ENCODE data around the gene DCUN1D2.
A peak's percentile ranks its signal among the peaks of the same experiment; 100 is the strongest.
"Not testable (repeated sequence)": the region's sequence is repeated elsewhere in the genome, so short reads cannot be mapped to it uniquely, and the experiment has no call there.

Gene DCUN1D2

DNA sequence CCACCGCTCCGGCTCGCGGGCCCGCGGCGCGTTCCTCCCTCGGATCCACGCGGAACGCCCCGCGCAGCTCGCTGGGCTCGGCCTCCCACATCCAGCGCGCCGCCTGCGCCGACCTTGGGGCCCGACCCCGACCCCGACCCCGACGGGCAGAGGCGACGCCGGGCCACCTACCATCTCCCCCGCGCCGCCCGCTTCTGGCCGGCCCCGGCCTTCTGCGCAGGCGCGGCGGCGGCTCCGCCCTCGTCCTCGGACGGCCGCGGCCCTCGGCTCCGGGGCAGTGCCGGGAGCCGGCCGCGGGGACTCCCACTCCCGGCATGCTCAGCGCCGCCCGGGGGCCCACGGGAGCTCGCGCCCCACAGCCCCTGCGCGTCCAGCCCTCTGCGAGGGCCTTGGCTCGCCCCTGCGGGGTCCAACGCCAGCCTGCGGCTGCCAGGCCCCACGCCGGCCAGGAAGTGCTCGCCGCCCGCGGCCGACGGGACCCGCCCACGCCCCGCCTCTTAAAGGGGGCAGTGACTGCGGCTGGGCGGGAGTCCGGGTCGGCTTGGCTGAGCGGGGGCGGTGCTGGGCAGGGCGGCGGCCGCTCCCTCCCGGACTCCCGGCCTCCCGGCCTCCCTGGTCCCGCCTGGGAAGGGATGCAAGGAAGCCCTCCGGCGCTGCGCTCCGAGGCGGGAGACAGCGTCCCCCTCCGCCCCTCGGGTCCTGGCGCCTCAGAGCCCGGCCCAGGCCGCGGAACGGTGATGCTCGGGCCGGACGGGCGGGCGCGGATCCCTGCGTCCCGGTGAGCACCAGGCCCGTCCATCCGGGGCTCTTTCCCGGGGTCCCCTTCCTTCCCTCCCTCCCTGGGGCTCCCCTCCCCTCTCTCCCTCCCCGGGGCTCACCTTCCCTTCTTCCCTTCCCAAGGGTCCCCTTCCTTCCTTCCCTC lies at the start of gene DCUN1D2:
TSS of gene DCUN1D2 (minus strand) at position 216 of the 922 bp plus-strand sequence. CDS start at position 174, 42 bp downstream.
- DNase-seq = peak; percentile 84 to 89

DNA sequence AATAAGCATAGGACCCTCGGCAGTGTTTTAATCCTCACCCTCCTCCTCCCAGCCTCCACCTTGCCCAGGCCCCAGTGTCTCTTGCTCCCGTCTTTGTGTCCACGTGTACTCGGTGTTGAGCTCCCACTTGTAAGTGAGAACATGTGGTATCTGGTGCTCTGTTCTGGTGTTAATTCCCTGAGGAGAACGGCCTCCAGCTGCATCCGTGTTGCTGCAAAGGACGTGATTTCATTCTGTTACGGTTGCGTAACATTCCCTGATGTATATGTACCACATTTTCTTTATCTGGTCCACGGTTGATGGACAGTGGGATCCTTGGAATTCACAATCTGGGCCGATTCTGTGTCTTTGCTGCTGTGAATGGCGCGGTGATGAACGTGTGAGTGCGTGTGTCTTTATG lies 49.3 kb upstream of the DCUN1D2 start:
- DNase-seq = no peak

DNA sequence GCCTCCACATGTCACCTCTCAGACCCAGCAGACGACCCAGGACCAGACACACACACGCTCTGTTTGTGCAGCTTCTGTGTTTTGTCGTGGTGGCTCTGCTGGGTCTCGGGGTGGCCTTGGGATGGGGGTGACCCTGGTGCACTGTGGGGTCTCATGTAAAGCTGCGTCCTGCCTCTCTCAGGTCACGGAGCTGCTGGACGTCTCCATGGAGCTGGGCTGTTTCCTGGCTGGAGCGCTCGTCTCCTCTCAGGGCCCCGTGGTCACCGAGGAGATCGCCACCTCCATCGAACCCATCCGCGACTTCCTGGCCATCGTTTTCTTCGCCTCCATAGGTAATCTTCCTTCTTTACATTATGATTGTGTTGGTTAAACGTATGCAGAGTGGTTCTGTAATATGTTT lies 48.7 kb upstream of the DCUN1D2 start:
- no peak for DNase-seq

DNA sequence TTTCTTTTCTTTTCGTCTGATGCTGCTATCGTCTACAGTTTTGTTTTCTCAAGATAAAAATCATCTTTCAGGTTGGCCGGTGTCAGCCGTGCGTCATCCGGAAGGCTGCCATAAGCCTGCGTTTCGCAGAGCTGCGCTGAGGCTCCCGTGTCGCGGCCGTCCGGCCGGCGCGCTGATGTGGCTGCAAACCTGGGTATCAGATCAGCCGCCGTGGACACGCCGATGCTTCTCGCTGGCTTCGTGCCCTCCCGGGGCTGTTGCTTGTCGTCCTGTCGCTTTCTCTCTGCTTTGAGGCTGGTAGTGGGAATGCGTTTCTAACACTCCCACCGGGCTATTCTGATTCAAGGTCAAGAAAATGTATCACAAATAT lies 48.2 kb upstream of the DCUN1D2 start:
- DNase-seq = no peak

DNA sequence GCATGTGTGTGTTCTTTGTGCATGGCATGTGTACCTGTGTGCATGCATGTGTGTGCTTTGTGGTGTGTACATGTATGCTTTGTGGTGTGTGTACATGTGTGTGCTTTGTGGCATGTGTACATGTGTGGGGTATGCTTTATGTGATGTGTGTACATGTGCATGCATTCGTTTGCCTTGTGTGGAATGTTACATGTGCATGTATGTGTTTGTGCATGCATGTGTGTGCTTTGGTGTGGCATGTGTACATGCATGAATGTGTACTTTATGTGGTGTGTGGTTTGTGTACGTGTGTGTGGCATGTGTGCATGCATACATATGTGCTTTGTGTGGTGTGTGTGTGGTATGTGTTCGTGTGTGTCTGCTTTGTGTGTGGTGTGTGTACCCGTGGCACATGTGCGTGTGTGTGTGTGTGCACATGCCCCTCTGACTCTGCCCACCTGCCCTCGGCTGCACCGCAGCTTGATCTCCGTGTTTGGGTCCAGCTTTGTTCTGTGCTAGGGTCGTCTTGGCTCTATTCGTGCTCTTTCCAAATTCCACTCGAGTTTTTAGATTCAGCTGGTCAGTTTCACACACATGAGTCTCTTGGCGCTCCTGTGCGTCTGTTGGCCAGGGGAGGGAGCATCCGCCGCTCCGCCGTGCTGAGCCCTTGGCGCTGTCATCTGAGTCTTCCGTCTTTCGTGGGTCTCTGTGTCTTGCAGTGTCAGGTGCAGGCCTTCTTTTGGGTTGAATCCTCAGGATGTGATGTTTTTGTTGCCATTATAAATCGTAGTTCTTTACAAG lies 47.6 kb upstream of the DCUN1D2 start:
- DNase-seq = no peak

DNA sequence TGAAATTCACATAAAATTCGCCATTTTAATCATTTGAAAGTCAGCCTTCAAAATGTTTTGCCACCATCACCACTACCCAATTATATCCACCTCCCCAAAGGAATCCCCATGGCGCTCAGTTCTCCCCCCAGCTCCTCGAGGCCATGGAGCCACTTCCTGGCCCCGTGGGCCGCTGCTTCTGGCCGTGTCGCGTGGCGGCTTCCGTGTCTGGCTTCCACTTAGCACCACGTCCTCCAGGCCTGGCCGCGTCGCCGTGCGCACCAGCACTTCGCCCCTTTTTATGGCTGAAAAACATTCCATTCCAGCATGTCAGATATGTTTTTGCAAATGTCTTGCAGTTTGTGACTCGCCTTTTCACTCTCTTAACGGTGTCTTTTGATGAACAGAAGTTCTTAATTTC lies 46.7 kb upstream of the DCUN1D2 start:
- no peak for DNase-seq

DNA sequence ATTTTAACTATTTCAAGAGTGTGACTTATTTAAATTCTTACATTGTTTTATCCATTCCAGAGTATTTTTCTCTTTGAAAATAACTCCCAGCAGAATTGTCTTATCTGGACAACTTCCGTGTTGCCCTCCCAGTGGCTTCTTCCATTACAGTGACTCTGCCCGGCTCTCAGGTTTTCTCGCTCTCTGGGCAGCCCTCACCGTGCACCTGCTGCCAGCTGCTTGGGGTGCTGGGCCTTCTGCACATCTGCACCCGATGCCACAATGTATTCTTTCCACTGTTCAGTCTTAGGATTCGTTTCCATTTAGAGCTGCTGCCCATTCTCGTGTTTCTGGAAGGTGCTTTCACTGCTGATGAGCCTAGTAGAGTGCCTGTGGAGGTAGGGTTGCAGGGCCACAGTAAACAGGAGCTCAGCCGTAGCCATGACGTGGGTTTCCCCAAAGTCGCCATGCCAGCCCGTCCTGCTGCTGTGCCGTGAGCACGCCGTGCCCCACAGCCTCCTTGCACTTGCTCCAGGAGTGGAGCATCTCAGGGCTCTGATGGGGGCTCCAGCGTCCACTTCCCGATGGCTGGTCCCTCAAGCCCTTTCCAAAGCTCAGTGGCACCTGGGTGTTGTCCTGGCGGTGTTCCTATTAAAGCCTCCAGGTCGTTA lies 46.1 kb upstream of the DCUN1D2 start:
- DNase-seq = no peak

DNA sequence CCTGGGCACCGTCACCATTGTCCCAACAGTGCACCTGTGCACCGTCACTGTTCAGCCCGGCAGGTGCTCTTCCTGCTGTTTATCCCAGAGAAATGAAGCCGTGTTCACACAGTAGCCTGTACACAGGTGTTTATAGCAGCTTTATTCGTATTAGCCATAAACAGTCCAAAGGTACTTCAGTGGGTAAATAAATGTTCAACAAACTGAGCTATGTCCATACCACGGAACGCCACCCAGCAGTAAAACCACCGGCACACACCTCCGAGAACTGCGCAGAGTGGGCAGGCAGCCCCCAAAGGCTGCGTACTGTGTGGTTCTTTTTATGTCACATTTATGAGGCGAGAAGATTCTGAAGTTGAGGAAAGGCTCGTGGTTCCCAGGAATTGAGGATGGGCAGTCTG lies 44.9 kb upstream of the DCUN1D2 start:
- DNase-seq = no peak

DNA sequence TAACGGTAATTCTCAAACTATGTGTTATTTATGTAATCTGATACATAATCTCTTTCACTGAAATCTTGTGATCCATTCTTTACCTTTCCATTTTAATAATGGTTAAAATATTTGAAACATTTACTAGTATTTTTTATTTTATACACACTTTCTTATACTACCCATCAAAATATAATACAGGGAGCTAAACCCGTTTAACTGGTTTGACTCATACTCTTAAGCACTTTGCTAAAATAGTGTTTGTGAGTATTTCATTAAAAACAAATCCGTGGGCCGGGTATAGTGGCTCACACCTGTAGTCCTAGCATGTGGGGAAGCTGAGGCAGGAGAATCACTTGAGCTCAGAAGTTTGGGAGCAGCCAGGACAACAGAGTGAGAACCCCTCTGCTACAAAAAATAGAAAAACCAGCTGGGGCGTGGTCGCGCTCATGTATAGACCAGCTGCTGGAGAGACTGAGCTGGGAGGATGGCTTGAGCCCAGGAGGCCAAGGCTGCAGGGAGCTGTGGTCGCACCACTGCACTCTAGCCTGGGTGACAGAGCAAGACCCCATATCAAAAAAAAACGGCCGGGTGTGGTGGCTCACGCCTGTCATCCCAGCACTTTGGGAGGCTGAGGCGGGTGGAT lies 43.8 kb upstream of the DCUN1D2 start:
- no peak for DNase-seq

DNA sequence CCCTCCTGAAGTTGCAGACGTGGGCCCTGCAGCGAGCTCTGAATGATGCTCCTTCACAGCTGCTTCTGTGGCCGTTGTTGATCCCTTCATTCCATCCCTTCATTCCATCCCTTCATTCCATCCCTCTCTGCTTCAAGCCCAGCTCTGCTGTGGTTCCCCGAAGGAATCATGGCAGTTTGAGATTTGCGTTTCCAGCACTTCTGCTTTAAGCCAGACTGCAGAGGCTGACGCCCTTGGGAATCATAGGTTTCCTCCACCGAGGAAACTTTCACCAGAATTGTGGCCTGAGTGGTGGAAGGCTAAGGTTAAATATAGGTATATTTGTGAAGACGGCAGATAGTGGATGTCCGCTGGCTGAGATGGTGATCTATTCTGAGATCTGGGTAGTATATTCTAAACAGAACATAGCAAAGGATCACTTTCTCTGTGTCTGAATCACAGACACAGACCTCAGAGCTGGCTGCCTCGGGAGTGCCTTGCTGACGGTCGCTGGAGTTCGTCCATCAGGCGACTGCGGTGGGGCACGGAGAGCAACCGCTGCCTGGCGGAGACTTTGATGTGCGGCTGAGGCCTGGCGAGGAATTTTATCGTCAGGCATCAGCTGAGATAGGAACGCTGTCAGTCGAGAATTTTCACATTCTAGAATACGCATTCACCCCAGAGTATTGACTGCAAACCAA lies 42.8 kb upstream of the DCUN1D2 start:
- DNase-seq = no peak

DNA sequence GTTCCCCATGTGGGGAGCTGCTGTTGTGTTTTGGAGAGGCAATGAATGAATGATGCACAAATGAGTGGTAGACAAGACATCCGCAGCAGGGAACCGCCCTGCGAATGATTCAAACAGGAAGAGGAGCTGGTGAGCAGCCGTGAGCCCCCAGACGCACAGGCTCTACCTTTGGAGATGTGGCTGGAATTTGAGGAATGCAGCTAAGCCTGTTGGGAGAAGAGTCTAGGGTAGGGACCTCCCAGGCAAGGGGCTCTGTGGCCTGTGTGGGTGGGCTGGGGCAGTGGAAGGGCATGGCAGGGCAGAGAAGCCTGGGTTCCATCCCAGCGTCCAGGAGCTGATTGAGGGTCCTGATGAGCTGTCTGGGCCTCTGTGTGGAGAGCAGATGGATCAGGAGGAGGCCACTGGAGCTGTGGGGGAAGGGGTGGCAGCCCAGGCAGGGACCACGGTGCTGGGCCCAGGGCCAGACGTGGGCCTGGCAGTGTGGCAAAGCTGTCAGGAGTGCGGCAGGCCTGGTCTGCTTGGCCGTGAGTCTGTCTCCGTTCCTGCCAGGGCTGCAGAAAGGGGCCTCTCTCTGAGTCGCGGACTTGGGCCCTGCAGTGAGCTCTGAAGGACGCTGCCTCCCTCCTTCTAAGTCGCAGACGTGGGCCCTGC lies 41.8 kb upstream of the DCUN1D2 start:
- no peak for DNase-seq

DNA sequence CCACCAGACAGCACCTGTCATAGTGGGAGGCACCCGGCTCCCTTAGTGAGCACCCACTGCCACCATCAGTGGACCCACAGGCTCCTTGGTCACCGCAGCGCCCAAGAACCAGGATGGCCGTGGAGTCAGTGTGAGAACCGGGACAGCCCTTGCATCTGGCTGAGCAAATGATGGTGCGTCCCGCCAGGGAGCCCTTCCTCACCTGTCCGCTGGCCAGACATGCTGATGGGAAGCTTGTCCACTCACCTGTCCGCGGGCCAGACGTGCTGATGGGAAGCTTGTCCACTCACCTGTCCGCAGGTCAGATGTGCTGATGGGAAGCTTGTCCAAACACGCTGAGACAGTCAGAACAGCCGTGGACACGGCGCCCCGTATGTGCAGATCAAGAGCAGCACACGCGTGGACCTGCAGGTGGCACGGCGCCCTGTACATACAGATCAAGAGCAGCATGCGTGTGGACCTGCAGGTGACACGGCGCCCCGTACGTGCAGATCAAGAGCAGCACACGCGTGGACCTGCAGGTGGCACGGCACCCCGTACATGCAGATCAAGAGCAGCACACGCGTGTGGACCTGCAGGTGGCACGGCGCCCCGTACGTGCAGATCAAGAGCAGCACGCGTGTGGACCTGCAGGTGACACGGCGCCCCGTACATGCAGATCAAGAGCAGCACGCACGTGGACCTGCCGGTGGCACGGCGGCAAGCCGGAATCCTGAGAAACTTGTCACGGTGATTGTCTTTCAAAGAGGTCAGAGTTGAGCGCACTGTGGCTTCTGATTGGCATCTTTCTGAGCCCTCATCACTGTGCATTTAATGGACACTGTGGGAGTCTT lies 40.7 kb upstream of the DCUN1D2 start:
- no peak for DNase-seq

DNA sequence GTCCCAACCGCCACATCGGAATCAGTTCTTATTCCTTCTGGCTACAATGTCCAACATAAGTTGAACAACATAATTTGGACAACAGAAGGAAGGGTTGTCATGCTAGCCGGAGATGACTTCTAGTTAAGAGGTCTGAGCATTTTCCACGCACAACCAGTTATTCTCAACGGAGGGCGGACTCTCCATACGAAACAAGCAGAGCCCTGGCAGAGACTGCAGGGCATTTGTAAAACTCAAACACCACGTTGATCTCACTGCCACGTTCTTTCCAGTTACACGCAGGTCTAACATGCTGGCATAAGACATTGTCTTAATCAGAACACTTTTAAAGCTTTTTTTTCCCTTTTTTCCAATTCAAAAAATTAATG lies 38.3 kb upstream of the DCUN1D2 start:
- no peak for DNase-seq

DNA sequence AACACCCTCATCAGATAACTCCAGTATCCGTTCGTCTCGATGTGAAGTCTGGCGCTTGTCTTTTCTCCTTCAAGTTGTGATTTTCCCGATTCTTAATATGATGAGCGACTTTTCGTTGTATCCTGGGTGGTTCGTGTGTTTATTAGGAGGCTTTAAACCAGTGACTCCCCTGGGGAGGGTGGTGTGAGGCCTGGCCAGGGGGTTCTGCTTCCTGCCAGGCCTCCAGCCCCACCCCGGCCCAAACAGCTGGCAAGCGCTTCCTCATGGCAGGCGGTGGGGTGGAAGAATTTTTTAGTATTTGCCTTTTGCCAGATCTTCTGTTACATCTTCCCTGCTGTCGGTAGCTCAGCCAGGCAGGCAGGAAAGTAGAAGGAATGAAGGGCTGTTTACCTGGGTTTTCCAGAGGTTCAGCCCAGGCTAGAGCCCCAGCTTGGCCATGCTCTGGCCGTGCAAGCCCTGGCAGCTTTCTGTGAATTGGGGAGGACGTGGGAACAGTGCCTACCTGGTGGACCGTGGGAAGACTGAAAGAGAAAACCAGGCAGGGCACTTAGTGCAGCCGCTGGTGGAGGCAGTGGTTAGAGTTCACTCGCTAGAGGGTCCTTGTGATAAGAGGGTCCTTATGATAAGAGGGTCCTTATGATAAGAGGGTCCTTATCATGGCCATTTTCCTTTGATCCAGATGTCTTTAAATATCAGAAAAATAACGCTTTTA lies 37.7 kb upstream of the DCUN1D2 start:
- no peak for DNase-seq

DNA sequence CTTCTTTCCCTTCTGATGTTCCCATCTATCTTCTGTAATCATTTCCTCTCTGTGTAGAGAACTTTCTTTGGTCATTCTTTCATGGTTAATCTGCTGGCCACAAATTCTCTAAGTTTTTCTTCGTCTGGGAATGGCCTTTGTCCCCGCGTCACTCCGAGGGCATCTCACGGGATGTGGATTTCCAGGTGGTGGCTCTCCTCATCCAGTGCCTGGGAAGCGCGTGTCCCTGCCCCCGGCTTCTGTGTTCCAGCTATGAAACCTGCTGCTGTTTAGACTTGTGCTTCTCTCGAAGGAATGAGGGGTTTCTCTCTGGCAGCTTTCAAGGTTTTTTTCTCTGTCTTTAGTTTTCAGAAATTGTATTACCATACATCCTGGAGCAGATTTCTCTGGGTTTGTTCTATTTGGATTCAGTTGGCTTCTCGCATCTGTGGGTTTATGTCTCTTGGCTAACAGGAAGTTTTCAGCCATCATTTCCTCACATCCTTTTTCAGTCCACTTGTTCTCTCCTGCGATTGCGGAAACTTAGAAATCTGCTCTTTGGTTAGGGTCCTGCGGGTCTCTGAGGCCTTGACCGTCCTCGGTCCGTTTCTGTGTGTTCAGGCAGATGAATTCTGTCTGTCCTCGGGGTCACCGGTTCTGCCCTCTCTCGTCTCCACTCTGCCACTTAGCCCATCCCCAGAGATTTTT lies 36.9 kb upstream of the DCUN1D2 start:
- peak; percentile 45 to 65 for DNase-seq

DNA sequence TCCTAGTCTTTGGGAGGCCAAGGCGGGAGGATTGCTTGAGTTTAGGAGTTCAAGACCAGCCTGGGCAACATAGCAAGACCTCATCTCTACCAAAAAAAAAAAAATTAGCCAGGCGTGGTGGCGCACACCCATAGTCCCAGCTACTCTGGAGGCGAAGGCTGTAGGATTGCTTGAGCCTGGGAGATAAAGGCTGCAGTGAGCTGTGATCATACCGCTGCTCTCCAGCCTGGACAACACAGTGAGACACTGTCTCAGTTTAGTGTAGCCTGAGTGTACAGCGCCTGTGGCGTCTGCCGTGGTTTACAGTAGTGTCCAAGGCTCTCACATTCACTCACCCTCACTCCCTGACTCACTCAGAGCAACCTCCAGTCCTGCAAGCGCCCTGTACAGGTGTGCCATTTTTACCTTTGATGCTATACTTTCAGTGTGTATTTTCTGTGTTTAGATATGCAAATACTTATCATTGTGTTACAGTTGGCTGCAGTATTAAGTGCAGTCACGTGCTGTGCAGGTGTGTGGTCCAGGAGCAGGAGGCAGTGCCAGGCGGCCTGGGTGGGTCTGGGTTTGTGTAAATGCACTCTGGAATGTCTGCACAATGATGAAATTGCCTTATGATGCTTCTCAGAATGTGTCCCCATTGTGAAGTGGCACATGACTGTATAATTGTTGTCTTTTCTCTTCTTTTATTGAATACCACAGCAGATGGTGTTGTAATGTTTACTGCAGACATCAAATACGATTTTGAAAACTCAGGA lies 36.1 kb upstream of the DCUN1D2 start:
- DNase-seq = no peak

DNA sequence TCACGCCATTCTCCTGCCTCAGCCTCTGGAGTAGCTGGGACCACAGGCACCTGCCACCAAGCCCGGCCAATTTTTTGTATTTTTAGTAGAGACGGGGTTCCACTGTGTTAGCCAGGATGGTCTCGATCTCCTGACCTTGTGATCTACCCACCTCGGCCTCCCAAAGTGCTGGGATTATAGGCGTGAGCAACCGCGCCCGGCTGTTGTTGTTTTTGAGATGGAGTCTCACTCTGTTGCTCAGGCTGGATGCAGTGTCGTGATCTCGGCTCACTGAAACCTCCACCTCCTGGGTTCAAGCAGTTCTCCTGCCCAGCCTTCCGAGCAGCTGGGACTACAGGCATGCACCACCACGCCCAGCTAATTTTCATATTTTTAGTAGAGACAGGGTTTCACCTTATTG lies 31.9 kb upstream of the DCUN1D2 start:
- not testable (repeated sequence) for DNase-seq

DNA sequence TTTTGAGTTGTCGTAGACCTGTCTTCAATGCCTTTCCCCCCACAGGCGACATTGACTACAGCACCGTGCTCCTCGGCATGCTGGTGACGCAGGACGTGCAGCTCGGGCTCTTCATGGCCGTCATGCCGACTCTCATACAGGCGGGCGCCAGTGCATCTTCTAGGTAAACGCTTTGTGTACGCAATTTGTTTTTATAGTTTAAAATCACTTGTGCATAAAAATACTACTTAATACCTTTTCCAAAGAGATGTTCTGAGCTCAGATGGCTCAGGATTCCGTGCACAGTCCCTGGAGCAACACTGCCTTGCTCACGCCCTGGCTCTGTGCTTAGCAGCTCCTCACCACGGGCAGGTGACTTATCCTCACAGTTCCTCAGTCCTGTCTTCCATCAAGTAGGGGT lies 30.1 kb upstream of the DCUN1D2 start:
- no peak for DNase-seq

DNA sequence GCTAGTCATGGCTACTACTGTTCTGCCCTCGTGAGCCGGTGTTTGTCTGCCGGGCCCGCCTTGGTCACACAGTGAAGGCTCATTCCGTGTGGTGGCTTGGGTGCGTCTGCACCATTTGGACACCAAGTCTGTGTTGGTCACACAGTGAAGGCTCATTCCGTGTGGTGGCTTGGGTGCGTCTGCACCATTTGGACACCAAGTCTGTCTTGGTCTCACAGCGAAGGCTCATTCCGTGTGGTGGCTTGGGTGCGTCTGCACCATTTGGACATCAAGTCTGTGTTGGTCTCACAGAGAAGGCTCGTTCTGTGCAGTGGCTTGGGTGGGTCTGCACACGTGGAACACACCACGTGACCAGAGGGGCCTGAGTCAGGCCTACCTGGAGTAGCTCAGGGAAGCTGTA lies 29.0 kb upstream of the DCUN1D2 start:
- DNase-seq = no peak

Data from AML-193 (cell line).